HG03196 (cell line): ENCODE measurements around the gene TUBA8.
"Not testable (repeated sequence)": the region's sequence is repeated elsewhere in the genome, so short reads cannot be mapped to it uniquely, and the experiment has no call there.

ENCODE experiments used
- ATAC-seq: cut with Tn5 transposase; IDR thresholded peaks from one replicate; pipeline ENCODE4 v1.9.1; 2021; ENCODE audit not compliant: unreplicated experiment

TUBA8 gene

DNA sequence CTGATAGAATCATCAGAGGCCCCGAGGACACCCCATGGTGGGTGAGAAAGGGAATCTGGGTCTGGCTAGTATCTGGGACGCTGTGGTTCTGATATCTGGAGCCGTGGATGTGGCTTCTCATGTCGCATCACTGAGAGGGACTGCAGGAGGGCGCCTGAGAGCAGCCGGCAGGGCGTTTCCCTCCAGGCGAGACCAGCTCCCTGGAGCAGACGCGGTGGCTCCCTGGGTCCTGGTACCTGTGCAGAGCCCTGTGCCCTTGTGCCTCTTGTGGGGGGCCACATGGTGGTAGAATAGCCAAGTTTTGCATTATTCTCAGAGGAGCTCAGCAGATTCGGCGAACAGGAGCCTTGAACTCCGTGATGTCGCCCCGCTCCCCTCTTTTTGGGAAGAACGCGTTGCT, 59.7 kb downstream of the TUBA8 start:
- ATAC-seq: not testable (repeated sequence)

GRCh38 chr22:18172203-18172602, 61.6 kb downstream of the TUBA8 start:
- not testable (repeated sequence) for ATAC-seq

DNA sequence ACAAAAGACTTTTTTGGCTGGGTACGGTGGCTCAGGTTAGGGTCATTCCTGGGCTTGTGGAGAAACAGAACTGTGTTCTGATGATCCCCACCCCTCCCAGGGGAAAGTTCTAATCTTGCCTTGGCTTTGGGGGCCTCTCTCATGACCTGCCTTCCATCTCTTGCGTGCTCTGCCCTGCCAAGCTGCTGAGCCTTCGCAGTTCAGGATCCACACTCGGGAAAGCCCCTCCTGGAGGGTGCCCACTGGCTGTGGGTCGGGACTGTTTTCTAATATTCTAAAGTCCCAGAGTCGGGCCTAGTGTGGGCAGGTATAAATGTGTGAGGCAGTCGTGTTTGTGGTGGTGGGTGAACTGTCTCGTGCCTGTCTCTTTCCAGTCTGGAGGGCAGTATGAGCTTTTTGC, 62.2 kb downstream of the TUBA8 start:
- ATAC-seq: not testable (repeated sequence)

DNA sequence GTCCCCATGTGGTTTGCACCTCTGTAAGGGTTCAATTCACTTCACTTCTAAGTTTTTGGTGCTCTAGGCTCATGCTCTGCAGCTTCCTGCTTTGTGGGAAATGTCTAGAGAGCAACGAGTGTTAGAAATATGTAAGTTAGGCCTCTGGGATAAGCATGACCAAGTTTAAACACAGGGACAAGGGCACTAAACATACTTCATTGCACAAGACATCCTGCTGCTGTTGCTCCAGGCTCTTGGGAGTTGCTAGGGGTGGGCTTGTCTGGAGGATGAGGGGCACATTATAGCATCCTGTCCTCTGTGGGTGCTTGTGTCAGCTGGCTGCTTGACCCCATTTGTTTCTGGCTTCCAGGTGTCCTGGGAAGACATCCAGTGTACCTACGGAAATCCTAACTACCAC, 62.8 kb downstream of the TUBA8 start:
- not testable (repeated sequence) for ATAC-seq
